ENCODE data around the gene ZNF592.
A peak's percentile ranks its signal among the peaks of the same experiment; 100 is the strongest.

Gene ZNF592

GRCh38 chr15:84847382-84847781, 99.0 kb downstream of the ZNF592 start:
- no peak overlapping the region for H3K4me3 ChIP-seq (ENCODE audit: low read depth, low read length)
- TF ChIP-seq CTCF (conservative IDR thresholded peaks at IDR 0.05; ENCODE audit: low read depth, low read length), result no peak
- no peak for DNase-seq (ENCODE audit: low read depth)

- DNase-seq (ENCODE audit: low read depth), result no peak
- H3K4me3 ChIP-seq (ENCODE audit: low read depth, low read length), result no peak overlapping the region
- no peak for TF ChIP-seq CTCF (conservative IDR thresholded peaks at IDR 0.05; ENCODE audit: low read depth, low read length)
These were observed 103.8 kb downstream of the ZNF592 start for GRCh38 chr15:84852212-84852611.

- no peak overlapping the region for H3K4me3 ChIP-seq (ENCODE audit: low read depth, low read length)
- peak; percentile 31 for DNase-seq (ENCODE audit: low read depth)
- TF ChIP-seq CTCF (conservative IDR thresholded peaks at IDR 0.05; ENCODE audit: low read depth, low read length), result no peak
These were observed 106.7 kb downstream of the ZNF592 start for GRCh38 chr15:84855136-84855535.

GRCh38 chr15:84855765-84856164, 107.4 kb downstream of the ZNF592 start:
- no peak overlapping the region for H3K4me3 ChIP-seq (ENCODE audit: low read depth, low read length)
- no peak for TF ChIP-seq CTCF (conservative IDR thresholded peaks at IDR 0.05; ENCODE audit: low read depth, low read length)

More at GRCh38 chr15:84855765-84856164, 107.4 kb downstream of the ZNF592 start:
- no peak for DNase-seq (ENCODE audit: low read depth)
